IMR-90 (cell line): ENCODE measurements around the gene CDKL1. TPM values are rescaled to one million over a fixed set of nuclear protein-coding genes. Genes with fewer than 3 reads are reported as not detected.

Experiments
- ATAC-seq: fragments of 200-7000 bp; cut with Tn5 transposase; 2 replicates; pipeline ENCODE4 v1.9.1; 2020; ENCODE audit warnings: low read depth, mild to moderate bottlenecking, moderate library complexity
- BruUV-seq: library from RNA; stranded (reverse); fragments of 400-500 nt; replicated peaks from 2 replicates; lab custom pipeline; 2021; lab: Mats Ljungman, UMichigan
- CTCF ChIA-PET: fragments of 300-600 bp; formaldehyde crosslinking; extraction: SDS; loops from one replicate; lab custom pipeline; 2021; ENCODE audit warnings: antibody characterized with exemption; lab: Yijun Ruan, JAX
- POLR2A ChIA-PET: fragments of 300-600 bp; sonication (Branson Sonifier 250); formaldehyde crosslinking; loops from one replicate; lab custom pipeline; 2022; ENCODE audit warnings: antibody characterized with exemption; ENCODE audit not compliant: unreplicated experiment; lab: Charles Lee
- DNase-seq: peaks from one replicate; pipeline ENCODE4 v3.0.0; 2013
- H2AFZ ChIP-seq: replicated peaks from 2 replicates; pipeline ENCODE3; 2013; ENCODE audit warnings: low read length, mild to moderate bottlenecking; ENCODE audit not compliant: poor library complexity
- H2AK5ac ChIP-seq: 2 replicates; pipeline ENCODE4 v1.6.1; 2013; ENCODE audit warnings: low read depth, low read length, inconsistent platforms
- H2AK9ac ChIP-seq: replicated peaks from 2 replicates; pipeline ENCODE3; 2013; ENCODE audit warnings: mild to moderate bottlenecking, low read depth, low read length, moderate library complexity; ENCODE audit not compliant: poor library complexity
- H2BK120ac ChIP-seq: 2 replicates; pipeline ENCODE4 v1.6.1; 2013; ENCODE audit warnings: low read depth, low read length, inconsistent platforms
- H2BK15ac ChIP-seq: 3 replicates; pipeline ENCODE4 v1.6.1; 2013; ENCODE audit warnings: low read depth, low read length, inconsistent platforms
- H2BK20ac ChIP-seq: 2 replicates; pipeline ENCODE4 v1.6.1; 2013; ENCODE audit warnings: low read depth, mild to moderate bottlenecking, inconsistent platforms, low read length, moderate library complexity
- H2BK5ac ChIP-seq: 2 replicates; pipeline ENCODE4 v1.6.1; 2013; ENCODE audit warnings: mild to moderate bottlenecking, low read depth, low read length, inconsistent platforms; ENCODE audit not compliant: poor library complexity, severe bottlenecking
- H3K14ac ChIP-seq: replicated peaks from 2 replicates; pipeline ENCODE4 v1.6.1; 2013; ENCODE audit warnings: low read depth, low read length, inconsistent platforms
- H3K18ac ChIP-seq: 2 replicates; pipeline ENCODE4 v1.6.1; 2013; ENCODE audit warnings: low read depth, low read length, control low read depth
- H3K23ac ChIP-seq: 2 replicates; pipeline ENCODE4 v1.6.1; 2013; ENCODE audit warnings: low read depth, low read length, inconsistent platforms
- H3K27ac ChIP-seq: 2 replicates; pipeline ENCODE4 v1.5.1; 2013; ENCODE audit warnings: mild to moderate bottlenecking, control low read depth, low read length; ENCODE audit not compliant: insufficient read depth
- H3K27me3 ChIP-seq: 2 replicates; pipeline ENCODE4 v1.6.1; 2013; ENCODE audit warnings: low read length; ENCODE audit not compliant: control insufficient read depth, insufficient read depth
- H3K36me3 ChIP-seq: 2 replicates; pipeline ENCODE4 v1.6.1; 2013; ENCODE audit warnings: low read length, mixed read lengths; ENCODE audit not compliant: control insufficient read depth, insufficient read depth
- H3K4ac ChIP-seq: 2 replicates; pipeline ENCODE4 v1.6.1; 2013; ENCODE audit warnings: low read depth, low read length, inconsistent platforms
- H3K4me1 ChIP-seq: 2 replicates; pipeline ENCODE4 v1.6.1; 2013; ENCODE audit warnings: low read length, mixed read lengths; ENCODE audit not compliant: control insufficient read depth, insufficient read depth
- H3K4me2 ChIP-seq: 2 replicates; pipeline ENCODE4 v1.6.1; 2013; ENCODE audit warnings: low read depth, mild to moderate bottlenecking, control low read depth, low read length, moderate library complexity
- H3K4me3 ChIP-seq: 2 replicates; pipeline ENCODE4 v1.5.1; 2013; ENCODE audit warnings: low read depth, mild to moderate bottlenecking, control low read depth, low read length, moderate library complexity; ENCODE audit not compliant: insufficient read depth
- H3K56ac ChIP-seq: 2 replicates; pipeline ENCODE4 v1.6.1; 2013; ENCODE audit warnings: low read length, inconsistent platforms; ENCODE audit not compliant: insufficient read depth; ENCODE audit errors: extremely low read depth
- H3K79me1 ChIP-seq, 2 experiments: 2 replicates each; pipeline ENCODE4 v1.6.1; 2013; ENCODE audit warnings: low read length in 2 of 2, inconsistent platforms in 1 of 2, low read depth in 1 of 2
- H3K9ac ChIP-seq: 2 replicates; pipeline ENCODE4 v1.6.1; 2013; ENCODE audit warnings: low read depth, low read length, control low read depth
- H3K9me1 ChIP-seq: 2 replicates; pipeline ENCODE4 v1.6.1; 2013; ENCODE audit warnings: low read length, inconsistent platforms; ENCODE audit not compliant: insufficient read depth
- H3K9me3 ChIP-seq: 2 replicates; pipeline ENCODE4 v1.6.1; 2013; ENCODE audit warnings: low read length; ENCODE audit not compliant: control insufficient read depth, insufficient read depth
- H4K20me1 ChIP-seq: 2 replicates; pipeline ENCODE4 v1.6.1; 2013; ENCODE audit warnings: low read length, inconsistent platforms; ENCODE audit not compliant: insufficient read depth
- H4K5ac ChIP-seq: 2 replicates; pipeline ENCODE4 v1.6.1; 2013; ENCODE audit warnings: mild to moderate bottlenecking, low read depth, low read length, control low read depth
- H4K8ac ChIP-seq, 2 experiments: 2 replicates each; pipeline ENCODE4 v1.6.1; 2013; ENCODE audit warnings: low read depth in 2 of 2, low read length in 2 of 2, control low read depth in 1 of 2, inconsistent platforms in 1 of 2
- H4K91ac ChIP-seq: 2 replicates; pipeline ENCODE4 v1.6.1; 2013; ENCODE audit warnings: low read depth, low read length, inconsistent platforms; ENCODE audit not compliant: insufficient read depth
- BHLHE40 ChIP-seq: fragments of 150-350 bp; IDR thresholded peaks from 2 replicates; pipeline ENCODE4 v1.6.1; 2016; ENCODE audit warnings: mild to moderate bottlenecking, low read depth, low read length
- FOS ChIP-seq: fragments of 150-350 bp; IDR thresholded peaks from 2 replicates; pipeline ENCODE4 v1.6.1; 2016; ENCODE audit warnings: low read depth, low read length
- MAZ ChIP-seq: IDR thresholded peaks from 2 replicates; pipeline ENCODE4 v1.6.1; 2012; ENCODE audit warnings: low read depth, mild to moderate bottlenecking, low read length, improper control_type of control experiment, moderate library complexity, borderline replicate concordance
- MXI1 ChIP-seq: IDR thresholded peaks from 2 replicates; pipeline ENCODE4 v1.6.1; 2012; ENCODE audit warnings: low read depth, mild to moderate bottlenecking, low read length, moderate library complexity, borderline replicate concordance
- POLR2A ChIP-seq: IDR thresholded peaks from 2 replicates; pipeline ENCODE4 v1.6.1; 2012; ENCODE audit warnings: mild to moderate bottlenecking, low read depth, low read length
- RFX5 ChIP-seq: IDR thresholded peaks from 2 replicates; pipeline ENCODE4 v1.8.0; 2012; ENCODE audit warnings: low read depth, mild to moderate bottlenecking, low read length, moderate library complexity
- SMC3 ChIP-seq: fragments of 150-350 bp; IDR thresholded peaks from 2 replicates; pipeline ENCODE4 v1.6.1; 2016; ENCODE audit warnings: low read depth, mild to moderate bottlenecking, antibody characterized with exemption, low read length, moderate library complexity
- WGBS, 2 experiments: methylation state at CpG; one replicate each; pipeline versions ENCODE4 v1.1.5 to v1.1.7; 2013; ENCODE audit warnings: missing lambda C conversion rate in 2 of 2; ENCODE audit not compliant: insufficient read length in 1 of 2; ENCODE audit errors: extremely low coverage in 2 of 2; 5-methylcytosine and 5-hydroxymethylcytosine counted together
- dilution Hi-C: fragments of 300-500 bp; cut with HindIII; formaldehyde crosslinking; loops from one replicate; pipeline ENCODE4 v1.14.3; 2018; ENCODE audit warnings: low sequenced_read_pairs; ENCODE audit not compliant: unreplicated experiment
- in situ Hi-C: fragments of 300-500 bp; cut with MboI; formaldehyde crosslinking; loops from 3 replicates; pipeline ENCODE4 v1.14.3; 2019; ENCODE audit warnings: low sequenced_read_pairs, inconsistent platforms, mixed read lengths
- intact Hi-C: fragments of 100-400 bp; cut with micrococcal nuclease; formaldehyde crosslinking; loops from 2 replicates; pipeline ENCODE4 v1.10.0; 2022
- polyA plus RNA-seq, 3 experiments: library from polyadenylated mRNA; depleted of rRNA; stranded (reverse); fragments of >200 nt; gene quantifications; 2 replicates each; pipeline ENCODE4 v1.2.3, GENCODE V29; 2012; ENCODE audit warnings: low replicate concordance in 1 of 3
- total RNA-seq: library from RNA; depleted of rRNA; stranded (reverse); fragments of >200 nt; gene quantifications from 2 replicates; pipeline ENCODE4 v1.2.3, GENCODE V29; 2012
- TF ChIP-seq, protein P1 (sequence below): conservative IDR thresholded peaks from 2 replicates; pipeline ENCODE4 v1.5.1; 2012; ENCODE audit warnings: mild to moderate bottlenecking, low read depth, low read length, improper control_type of control experiment
- TF ChIP-seq, protein P2 (sequence below): fragments of 150-350 bp; IDR thresholded peaks from 2 replicates; pipeline ENCODE4 v1.6.1; 2017; ENCODE audit warnings: mild to moderate bottlenecking, antibody characterized with exemption, low read length, low read depth

Gene CDKL1
- total and polyA plus RNA-seq, 2 of the 4 experiments (the other 2 are of a cell fraction), result 1.9 to 3.8 TPM

DNA sequence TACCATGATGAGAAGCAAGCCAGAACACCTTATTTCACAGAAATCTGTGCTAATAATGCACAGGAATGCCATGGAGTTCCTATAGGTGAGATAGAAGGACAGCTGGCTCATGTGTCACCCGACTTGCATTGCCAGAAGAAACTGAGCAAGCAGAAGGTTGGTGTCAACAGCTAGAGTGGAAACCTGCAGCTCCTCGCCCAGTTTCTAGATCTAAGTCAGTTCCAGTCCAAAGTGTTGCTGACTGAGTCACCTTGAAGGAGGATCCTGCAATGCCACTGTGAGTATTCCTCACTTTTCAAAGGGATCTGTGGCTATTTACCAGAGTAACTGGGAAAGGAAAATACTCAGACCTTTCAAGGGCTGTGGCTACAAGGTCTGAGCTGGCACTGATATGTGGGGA, 17.1 kb downstream of the CDKL1 start:
- Histone ChIP-seq H3K4ac (no peak overlapping the region), H2BK20ac (no peak overlapping the region), H3K9ac (no peak overlapping the region), H4K20me1 (no peaks in the 10 kb centered on the region), H3K4me2 (no peak overlapping the region), H3K14ac (no peak overlapping the region), H3K27me3 (no peaks in the 10 kb centered on the region), H3K23ac (no peak overlapping the region), H3K18ac (no peak overlapping the region), H3K36me3 (peaks cover 10% of the 10 kb centered on the region; the same call in 1 of the 2 replicates), H4K5ac (no peak overlapping the region), H3K79me1 (no peaks in the 10 kb centered on the region), H3K27ac (no peak overlapping the region), H3K4me3 (no peak overlapping the region), H4K8ac (no peak overlapping the region), H3K4me1 (no peaks in the 10 kb centered on the region), H2BK5ac (no peak overlapping the region), H3K56ac (no peak overlapping the region), H3K9me1 (peaks cover 8% of the 10 kb centered on the region; the same call in 1 of the 2 replicates), H4K91ac (no peak overlapping the region), H2AK5ac (no peak overlapping the region), H2AK9ac (no peak overlapping the region), H3K9me3 (no peaks in the 10 kb centered on the region), H2AFZ (no peak overlapping the region), H2BK15ac (no peak overlapping the region), H2BK120ac (no peak overlapping the region)
- ATAC-seq, result no peak
- in situ Hi-C loops (no loop called here), intact Hi-C loops (no loop called here), dilution Hi-C loops (no loop called here)
- no peak for TF ChIP-seq RFX5
- no peak for TF ChIP-seq MXI1
- TF ChIP-seq FOS, result no peak
- TF ChIP-seq BHLHE40, result no peak
- TF ChIP-seq, protein P1, sequence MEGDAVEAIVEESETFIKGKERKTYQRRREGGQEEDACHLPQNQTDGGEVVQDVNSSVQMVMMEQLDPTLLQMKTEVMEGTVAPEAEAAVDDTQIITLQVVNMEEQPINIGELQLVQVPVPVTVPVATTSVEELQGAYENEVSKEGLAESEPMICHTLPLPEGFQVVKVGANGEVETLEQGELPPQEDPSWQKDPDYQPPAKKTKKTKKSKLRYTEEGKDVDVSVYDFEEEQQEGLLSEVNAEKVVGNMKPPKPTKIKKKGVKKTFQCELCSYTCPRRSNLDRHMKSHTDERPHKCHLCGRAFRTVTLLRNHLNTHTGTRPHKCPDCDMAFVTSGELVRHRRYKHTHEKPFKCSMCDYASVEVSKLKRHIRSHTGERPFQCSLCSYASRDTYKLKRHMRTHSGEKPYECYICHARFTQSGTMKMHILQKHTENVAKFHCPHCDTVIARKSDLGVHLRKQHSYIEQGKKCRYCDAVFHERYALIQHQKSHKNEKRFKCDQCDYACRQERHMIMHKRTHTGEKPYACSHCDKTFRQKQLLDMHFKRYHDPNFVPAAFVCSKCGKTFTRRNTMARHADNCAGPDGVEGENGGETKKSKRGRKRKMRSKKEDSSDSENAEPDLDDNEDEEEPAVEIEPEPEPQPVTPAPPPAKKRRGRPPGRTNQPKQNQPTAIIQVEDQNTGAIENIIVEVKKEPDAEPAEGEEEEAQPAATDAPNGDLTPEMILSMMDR, result no peak
- no peak for TF ChIP-seq MAZ
- no peak for TF ChIP-seq SMC3
- no peak for TF ChIP-seq POLR2A
- TF ChIP-seq, protein P2, sequence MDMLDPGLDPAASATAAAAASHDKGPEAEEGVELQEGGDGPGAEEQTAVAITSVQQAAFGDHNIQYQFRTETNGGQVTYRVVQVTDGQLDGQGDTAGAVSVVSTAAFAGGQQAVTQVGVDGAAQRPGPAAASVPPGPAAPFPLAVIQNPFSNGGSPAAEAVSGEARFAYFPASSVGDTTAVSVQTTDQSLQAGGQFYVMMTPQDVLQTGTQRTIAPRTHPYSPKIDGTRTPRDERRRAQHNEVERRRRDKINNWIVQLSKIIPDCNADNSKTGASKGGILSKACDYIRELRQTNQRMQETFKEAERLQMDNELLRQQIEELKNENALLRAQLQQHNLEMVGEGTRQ, result no peak
- POLR2A ChIA-PET, result no interaction called here
- BruUV-seq, result no TSS peak
- CTCF ChIA-PET, result interaction anchor here (0.9 kb wide), 1 partner anchor 12 kb away, joined by 3 read pairs; no protein-coding TSS in a partner anchor
- DNase-seq, result no peak
- 81% methylated on average over 2 of the region's 2 CpGs; no CpG with 5 or more reads in 1 of the 2 experiments for WGBS, 2 experiments
